Measurements from ENCODE around the gene ADAM11. TPM values are rescaled to one million over a fixed set of nuclear protein-coding genes. Genes with fewer than 3 reads are reported as not detected.
A peak's percentile ranks its signal among the peaks of the same experiment; 100 is the strongest.

ADAM11 gene
- total and polyA plus RNA-seq, 2 of the 13 experiments (the other 11 are each of a cell fraction or from before 2014, with no cell fraction given), result 0.38 to 0.91 TPM

- Histone ChIP-seq H4K20me1 (ENCODE audit: insufficient read depth, low read length) (no peaks in the 10 kb centered on the region), H3K27ac (ENCODE audit: extremely low read length, insufficient read depth, low read length) (no peak overlapping the region), H3K27me3 (ENCODE audit: control insufficient read depth in 1 of 2, insufficient read depth in 2 of 2, low read length in 2 of 2) (peaks cover 3 to 41% of the 10 kb centered on the region in 2 experiments; a peak in 3 of 5 replicates), H2AFZ (ENCODE audit: low read length) (no peak overlapping the region), H3K9ac (ENCODE audit: insufficient read depth, low read depth, low read length) (peak overlapping the region; percentile 31; the same call in 1 of the 2 replicates), H3K36me3 (replicated peaks in 1 of 2; ENCODE audit: control insufficient read depth in 1 of 2, insufficient read depth in 2 of 2, low read length in 2 of 2) (no peaks in the 10 kb centered on the region), H3K4me3 (replicated peaks in 1 of 3; ENCODE audit: insufficient read depth in 1 of 3, low read depth in 2 of 3, low read length in 3 of 3) (peak overlapping the region; percentile 50 to 81 (median 52); a peak in 5 of 6 replicates), H3K9me3 (ENCODE audit: low read length) (no peaks in the 10 kb centered on the region), H3K79me2 (ENCODE audit: insufficient read depth, low read length) (no peaks in the 10 kb centered on the region), H3K4me2 (ENCODE audit: low read depth, low read length) (peak overlapping the region; percentile 98), H3K4me1 (ENCODE audit: insufficient read depth, low read length) (peaks cover 56% of the 10 kb centered on the region)
- no TSS peak for BruUV-seq (replicated peaks)
- WGBS (ENCODE audit: low lambda C conversion rate), result 19% methylated on average over 30 of the region's 36 CpGs
- intact Hi-C loops (cut with micrococcal nuclease; ENCODE audit: unreplicated experiment) (loop anchor here (1.0 to 5.0 kb wide), 2 partner anchors 86 to 243 kb away; no protein-coding TSS in a partner anchor), in situ Hi-C loops (cut with HindIII; ENCODE audit: extremely low pct_ligation_motif_present, low pct_unique_long_range_greater_than_20kb) (loop anchor here (5.0 to 25.0 kb wide), 3 partner anchors 48 to 233 kb away; no protein-coding TSS in a partner anchor)
- ATAC-seq (peak; percentile 37), DNase-seq (ENCODE audit: low spot score) (peak; percentile 66), FAIRE-seq (peak; percentile 93)
- ChIA-PET CTCF (ENCODE audit: low intra/inter-chr PET ratio, low total read pairs) (interaction anchor here (1.1 to 3.7 kb wide), 3 partner anchors 52 to 99 kb away, joined by 4 to 45 read pairs (median 13); no protein-coding TSS in a partner anchor), POLR2A (interaction anchor here (0.7 kb wide), 1 partner anchor 46 kb away, joined by 4 read pairs; no protein-coding TSS in a partner anchor)
- TF ChIP-seq MED1 (CRISPR knock-in tag; IDR thresholded peaks at IDR 0.05) (no peak), ZNF101 (CRISPR knock-in tag; IDR thresholded peaks at IDR 0.05; ENCODE audit: borderline replicate concordance, low read depth) (no peak), ZNF383 (CRISPR knock-in tag; IDR thresholded peaks at IDR 0.05; ENCODE audit: borderline replicate concordance) (no peak), HES4 (CRISPR knock-in tag; IDR thresholded peaks at IDR 0.05; ENCODE audit: borderline replicate concordance) (no peak), ZNF280B (CRISPR knock-in tag; IDR thresholded peaks at IDR 0.05; ENCODE audit: borderline replicate concordance) (peak; percentile 18; the same call in 1 of the 2 replicates), DDIT3 (CRISPR knock-in tag; IDR thresholded peaks at IDR 0.05) (no peak), ZIK1 (CRISPR knock-in tag; IDR thresholded peaks at IDR 0.05; ENCODE audit: borderline replicate concordance, low read depth) (no peak), MXD1 (CRISPR knock-in tag; IDR thresholded peaks at IDR 0.05) (peak; percentile 76; the same call in 1 of the 2 replicates), BRF2 (CRISPR knock-in tag; IDR thresholded peaks at IDR 0.05) (no peak), ZNF501 (CRISPR knock-in tag; IDR thresholded peaks at IDR 0.05) (peak; percentile 66; the same call in 1 of the 2 replicates), SIN3B (IDR thresholded peaks at IDR 0.05; ENCODE audit: low read length) (no peak), NCOA1 (CRISPR knock-in tag; IDR thresholded peaks at IDR 0.05) (no peak), FUBP1 (CRISPR knock-in tag; IDR thresholded peaks at IDR 0.05; ENCODE audit: borderline replicate concordance) (no peak), ZNF737 (CRISPR knock-in tag; IDR thresholded peaks at IDR 0.05; ENCODE audit: borderline replicate concordance) (no peak), ZNF251 (CRISPR knock-in tag; IDR thresholded peaks at IDR 0.05) (no peak), ZNF20 (CRISPR knock-in tag; IDR thresholded peaks at IDR 0.05) (no peak), TBX3 (IDR thresholded peaks at IDR 0.05; ENCODE audit: borderline replicate concordance) (no peak)
Measured at GRCh38 chr17:44779211-44780025, 20.6 kb downstream of the ADAM11 start.
